Mononuclear cell (primary cell): ENCODE measurements around the gene VWA3A. TPM values are rescaled to one million over a fixed set of nuclear protein-coding genes. Genes with fewer than 3 reads are reported as not detected.
"Not testable (repeated sequence)": the region's sequence is repeated elsewhere in the genome, so short reads cannot be mapped to it uniquely, and the experiment has no call there.

Experiments
- H3K27me3 ChIP-seq: 2 replicates; pipeline ENCODE4 v1.6.0; 2011; ENCODE audit warnings: low read length, control low read depth; ENCODE audit not compliant: insufficient read depth
- H3K4me1 ChIP-seq: 2 replicates; pipeline ENCODE4 v1.5.1; 2011; ENCODE audit warnings: mild to moderate bottlenecking, low read length, control low read depth; ENCODE audit not compliant: insufficient read depth
- H3K4me3 ChIP-seq: 2 replicates; pipeline ENCODE4 v1.5.1; 2011; ENCODE audit warnings: mild to moderate bottlenecking, low read length, moderate library complexity
- H3K9me3 ChIP-seq: 2 replicates; pipeline ENCODE4 v1.5.1; 2011; ENCODE audit warnings: low read depth, mild to moderate bottlenecking, control low read depth, low read length
- total RNA-seq: library from RNA; depleted of rRNA; stranded (reverse); fragments of >200 nt; gene quantifications from one replicate; pipeline ENCODE4 v1.2.3, GENCODE V29; 2012

Gene VWA3A
- total RNA-seq, 1 donor: 0.10 TPM

GRCh38 chr16:22139732-22140131 lies 47.4 kb downstream of the VWA3A start:
- no peaks in the 10 kb centered on the region for H3K4me1 ChIP-seq
- H3K9me3 ChIP-seq: no peaks in the 10 kb centered on the region
- H3K4me3 ChIP-seq: no peak overlapping the region
- H3K27me3 ChIP-seq: no peaks in the 10 kb centered on the region

DNA sequence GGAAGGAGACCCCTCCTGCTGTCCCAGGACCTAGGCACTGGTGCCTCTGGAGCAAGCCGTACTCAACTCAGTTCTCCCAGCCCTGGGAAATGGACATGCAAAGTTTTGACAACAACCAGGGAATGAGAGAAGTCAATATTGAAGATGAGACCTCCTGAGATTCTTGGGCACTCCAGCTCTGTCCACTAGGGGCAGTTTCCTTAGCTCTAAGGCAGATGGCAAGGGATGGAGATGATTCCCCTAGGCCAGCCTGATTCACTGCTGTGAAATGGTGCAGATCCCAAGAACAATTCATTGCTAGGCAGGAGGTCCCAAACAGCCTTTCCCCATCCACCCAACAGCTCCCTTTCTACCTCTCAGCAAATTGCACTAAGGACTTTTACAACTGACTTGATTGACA lies 49.4 kb downstream of the VWA3A start:
- Histone ChIP-seq H3K27me3 (no peaks in the 10 kb centered on the region), H3K9me3 (no peaks in the 10 kb centered on the region), H3K4me1 (no peaks in the 10 kb centered on the region), H3K4me3 (no peak overlapping the region)

GRCh38 chr16:22144520-22144919 lies 52.2 kb downstream of the VWA3A start:
- no peaks in the 10 kb centered on the region for H3K4me1 ChIP-seq
- no peaks in the 10 kb centered on the region for H3K9me3 ChIP-seq
- no peak overlapping the region for H3K4me3 ChIP-seq
- no peaks in the 10 kb centered on the region for H3K27me3 ChIP-seq

DNA sequence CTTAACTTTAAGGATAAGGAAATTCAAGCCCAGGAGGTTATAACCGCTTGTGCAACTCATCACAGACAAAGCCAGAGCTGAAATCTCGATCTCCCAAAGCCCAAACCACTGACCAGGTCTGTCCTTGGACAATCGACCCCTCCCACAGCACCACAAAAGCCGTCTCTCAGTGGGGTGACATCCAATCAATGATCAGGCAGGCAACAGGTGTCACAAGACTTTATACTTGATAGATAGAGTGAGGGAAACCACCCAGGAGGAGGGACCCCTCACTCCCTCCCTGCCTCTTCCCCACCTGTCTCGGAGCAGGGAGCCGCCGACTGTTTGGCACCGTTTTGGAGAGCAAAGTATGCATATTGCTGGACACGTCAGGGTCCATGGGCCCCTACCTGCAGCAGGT lies 55.5 kb downstream of the VWA3A start:
- H3K9me3 ChIP-seq: no peaks in the 10 kb centered on the region
- H3K4me1 ChIP-seq: no peaks in the 10 kb centered on the region
- H3K27me3 ChIP-seq: no peaks in the 10 kb centered on the region
- H3K4me3 ChIP-seq: no peak overlapping the region

DNA sequence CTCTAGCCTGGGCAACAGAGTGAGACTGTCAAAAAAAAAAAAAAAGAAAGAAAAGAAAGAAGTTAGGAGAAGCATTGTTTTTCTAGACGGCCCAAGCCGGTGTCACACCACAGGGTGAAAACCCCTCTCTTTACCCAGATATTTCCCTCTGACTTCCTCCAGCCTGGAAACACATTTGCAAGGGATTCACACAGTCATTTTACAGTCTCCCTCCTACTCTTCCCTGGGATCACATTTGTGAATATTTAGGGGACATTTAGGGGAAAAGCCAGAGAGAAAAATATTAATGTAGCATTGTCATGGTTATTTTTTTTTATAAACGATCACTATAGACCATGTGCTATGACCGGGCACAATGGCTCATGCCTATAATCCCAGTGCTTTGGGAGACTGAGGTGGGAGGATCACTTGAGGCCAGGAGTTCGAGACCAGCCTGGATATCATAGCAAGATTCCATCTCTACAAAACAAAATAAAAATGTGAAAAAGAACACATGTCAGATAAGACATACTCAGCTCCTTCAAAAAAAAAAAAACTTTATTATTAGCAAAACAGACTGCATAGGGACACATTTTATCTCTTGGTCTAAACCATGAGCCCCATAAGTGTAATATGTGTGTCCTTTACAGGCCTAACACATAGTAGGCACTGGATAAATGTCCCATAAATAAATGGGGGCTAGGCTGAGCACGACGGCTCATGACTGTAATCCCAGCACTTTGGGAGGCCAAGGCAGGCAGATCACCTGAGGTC lies 59.1 kb downstream of the VWA3A start:
- Histone ChIP-seq H3K27me3 (no peaks in the 10 kb centered on the region), H3K9me3 (no peaks in the 10 kb centered on the region), H3K4me3 (no peak overlapping the region), H3K4me1 (no peaks in the 10 kb centered on the region)

GRCh38 chr16:22152316-22152715 lies 60.0 kb downstream of the VWA3A start:
- H3K27me3 ChIP-seq: no peaks in the 10 kb centered on the region
- no peaks in the 10 kb centered on the region for H3K9me3 ChIP-seq
- H3K4me1 ChIP-seq: no peaks in the 10 kb centered on the region
- no peak overlapping the region for H3K4me3 ChIP-seq

DNA sequence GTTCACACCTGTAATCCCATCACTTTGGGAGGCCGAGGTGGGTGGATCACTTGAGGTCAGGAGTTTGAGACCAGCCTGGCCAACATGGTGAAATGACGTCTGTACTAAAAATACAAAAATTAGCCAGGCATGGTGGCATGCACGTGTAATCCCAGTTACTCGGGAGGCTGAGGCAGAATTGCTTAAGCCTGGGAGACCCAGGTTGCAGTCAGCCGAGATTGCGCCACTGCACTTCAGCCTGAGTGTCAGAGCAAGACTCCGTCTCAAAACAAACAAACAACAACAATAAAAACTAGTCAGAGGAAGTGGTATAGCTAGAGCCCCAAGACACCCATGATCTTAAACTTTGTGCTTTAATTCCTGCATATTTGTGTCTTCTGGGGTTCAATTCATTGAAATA lies 60.7 kb downstream of the VWA3A start:
- not testable (repeated sequence) for H3K9me3 ChIP-seq, H3K4me1 ChIP-seq, H3K27me3 ChIP-seq, H3K4me3 ChIP-seq

DNA sequence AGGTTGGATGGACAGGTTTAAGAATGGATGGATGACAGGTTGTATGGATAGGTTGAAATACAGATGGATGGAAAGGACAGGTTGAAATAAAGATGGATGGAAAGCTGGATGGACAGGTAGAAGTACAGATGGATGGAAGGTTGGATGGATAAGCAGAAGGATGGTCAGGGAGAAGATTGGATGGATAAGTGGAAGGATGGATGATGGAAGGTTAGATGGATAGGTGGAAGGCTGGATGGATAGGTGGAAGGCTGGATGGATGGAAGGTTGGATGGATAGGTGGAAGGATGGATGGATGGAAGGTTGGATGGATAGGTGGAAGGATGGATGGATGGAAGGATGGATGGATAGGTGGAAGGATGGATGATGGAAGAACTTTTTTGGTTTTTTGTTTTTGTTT lies 69.1 kb downstream of the VWA3A start:
- Histone ChIP-seq H3K27me3 (peaks cover 24% of the 10 kb centered on the region), H3K4me3 (no peak overlapping the region), H3K9me3 (no peaks in the 10 kb centered on the region), H3K4me1 (peaks cover 5% of the 10 kb centered on the region)

- H3K4me3 ChIP-seq: no peak within 1 kb of the TSS
- H3K4me1 ChIP-seq: peaks cover 5% of the 10 kb centered on the region
- no peaks in the 10 kb centered on the region for H3K9me3 ChIP-seq
- peaks cover 24% of the 10 kb centered on the region for H3K27me3 ChIP-seq
Observed at GRCh38 chr16:22161999-22162655, 69.8 kb downstream of the VWA3A start, which contains the start of gene SDR42E2. SDR42E2 (plus strand) TSS chr16:22162506; CDS start chr16:22165583, 3,077 bp downstream.

- Histone ChIP-seq H3K4me3 (no peak overlapping the region), H3K27me3 (peaks cover 24% of the 10 kb centered on the region), H3K9me3 (no peaks in the 10 kb centered on the region), H3K4me1 (peaks cover 5% of the 10 kb centered on the region)
Observed at GRCh38 chr16:22162656-22163009, 70.3 kb downstream of the VWA3A start.

DNA sequence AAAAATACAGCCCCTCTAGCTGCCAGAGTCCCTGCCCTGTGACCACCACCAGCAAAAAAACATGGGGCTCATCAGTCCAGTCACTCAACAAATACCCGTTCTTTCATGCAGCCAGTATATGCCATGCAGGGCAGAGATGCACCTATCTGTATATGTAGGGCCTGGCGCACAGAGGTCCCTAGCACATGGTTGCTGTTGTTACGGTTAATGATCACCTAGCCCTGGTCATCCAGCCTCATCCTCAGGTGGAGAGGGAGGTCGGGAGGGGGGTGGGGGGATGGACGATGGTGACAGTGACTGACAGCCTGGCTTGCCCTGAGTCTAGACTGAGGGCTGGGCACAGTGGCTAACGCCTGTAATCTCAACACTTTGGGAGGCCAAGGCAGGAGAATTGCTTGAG lies 71.5 kb downstream of the VWA3A start:
- Histone ChIP-seq H3K27me3 (peaks cover 24% of the 10 kb centered on the region), H3K4me3 (no peak overlapping the region), H3K9me3 (no peaks in the 10 kb centered on the region), H3K4me1 (peaks cover 5% of the 10 kb centered on the region)

GRCh38 chr16:22164482-22164881 lies 72.1 kb downstream of the VWA3A start:
- H3K9me3 ChIP-seq: no peaks in the 10 kb centered on the region
- no peak overlapping the region for H3K4me3 ChIP-seq
- peaks cover 5% of the 10 kb centered on the region for H3K4me1 ChIP-seq
- peaks cover 24% of the 10 kb centered on the region for H3K27me3 ChIP-seq

DNA sequence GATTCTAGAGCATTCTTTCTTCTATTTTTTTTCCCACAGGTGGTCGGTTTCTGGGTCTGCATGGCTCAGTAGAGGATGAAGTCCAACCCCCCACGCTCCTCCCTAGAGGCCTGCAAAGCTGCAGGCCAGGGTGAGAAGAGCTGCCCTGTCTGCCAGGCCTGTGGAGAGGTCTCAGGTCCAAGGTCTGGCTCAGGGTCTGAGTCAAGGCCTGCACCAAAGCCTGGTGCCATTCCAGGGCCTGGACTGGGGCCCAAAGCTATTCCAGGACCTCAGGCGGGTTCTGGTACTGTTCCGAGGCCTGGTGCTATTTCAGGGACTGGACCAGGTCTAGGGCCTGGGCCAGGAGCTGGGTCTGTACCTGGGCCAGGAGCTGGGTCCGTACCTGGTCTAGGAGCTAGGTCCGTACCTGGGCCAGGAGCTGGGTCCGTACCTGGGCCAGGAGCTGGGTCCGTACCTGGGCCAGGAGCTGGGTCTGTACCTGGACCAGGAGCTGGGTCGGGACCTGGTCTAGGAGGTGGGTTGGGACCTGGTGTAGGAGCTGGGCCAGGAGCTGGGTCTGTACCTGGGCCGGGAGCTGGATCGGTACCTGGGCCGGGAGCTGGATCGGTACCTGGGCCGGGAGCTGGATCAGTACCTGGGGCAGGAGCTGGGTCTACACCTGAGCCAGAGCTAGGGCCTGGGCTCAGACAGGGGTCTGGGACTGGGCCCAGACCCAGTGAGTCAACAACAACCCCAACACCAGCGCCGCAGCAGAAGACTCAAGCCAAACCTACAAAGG lies 73.4 kb downstream of the VWA3A start:
- H3K4me3 ChIP-seq: no peak overlapping the region
- peaks cover 5% of the 10 kb centered on the region for H3K4me1 ChIP-seq
- peaks cover 17% of the 10 kb centered on the region for H3K27me3 ChIP-seq
- no peaks in the 10 kb centered on the region for H3K9me3 ChIP-seq

GRCh38 chr16:22171953-22172352 lies 79.6 kb downstream of the VWA3A start:
- H3K4me3 ChIP-seq: no peak overlapping the region
- H3K27me3 ChIP-seq: no peaks in the 10 kb centered on the region
- H3K4me1 ChIP-seq: no peaks in the 10 kb centered on the region
- no peaks in the 10 kb centered on the region for H3K9me3 ChIP-seq

GRCh38 chr16:22172642-22173041 lies 80.3 kb downstream of the VWA3A start:
- not testable (repeated sequence) for H3K4me1 ChIP-seq, H3K27me3 ChIP-seq, H3K9me3 ChIP-seq, H3K4me3 ChIP-seq
